GM19239 (cell line): Measurements from ENCODE around the gene COX6A1.
A peak's percentile ranks its signal among the peaks of the same experiment; 100 is the strongest.
"Not testable (repeated sequence)": the region's sequence is repeated elsewhere in the genome, so short reads cannot be mapped to it uniquely, and the experiment has no call there.

Experiments used
- DNase-seq: peaks from one replicate; pipeline ENCODE4 v3.0.0; 2011; ENCODE audit warnings: low spot score; ENCODE audit not compliant: insufficient read length
- FAIRE-seq: peaks from 2 replicates; lab custom pipeline; 2011; peaks lifted over from hg19 to GRCh38; lab: Jason Lieb, UNC

The COX6A1 gene

DNA sequence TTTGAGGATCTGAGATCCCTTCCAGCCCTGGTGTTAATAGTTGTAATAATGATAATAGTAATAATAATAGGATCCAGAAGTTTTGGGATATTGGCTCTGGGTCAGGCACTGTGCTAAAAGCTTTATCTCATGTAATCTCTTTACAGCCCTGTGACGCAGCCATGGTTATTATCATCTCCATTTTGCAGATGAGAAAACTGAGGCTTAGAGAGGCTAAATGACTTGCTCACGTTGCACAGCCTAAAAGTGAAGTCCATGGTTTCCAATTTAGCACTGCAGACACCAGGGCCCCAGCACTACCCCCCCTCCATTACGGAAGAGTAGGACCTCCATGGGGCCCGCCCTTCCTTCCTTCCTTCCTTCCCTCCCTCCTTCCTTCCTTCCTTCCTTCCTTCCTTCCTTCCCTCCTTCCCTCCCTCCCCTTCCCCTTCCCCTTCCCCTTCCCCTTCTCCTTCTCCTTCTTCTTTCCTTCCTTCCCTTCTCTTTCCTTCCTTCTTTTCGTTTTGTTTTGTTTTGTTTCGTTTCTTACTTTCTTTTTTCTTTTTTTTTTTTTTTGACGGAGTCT lies 14.9 kb upstream of the COX6A1 start:
- DNase-seq = no peak
- FAIRE-seq = no peak

DNA sequence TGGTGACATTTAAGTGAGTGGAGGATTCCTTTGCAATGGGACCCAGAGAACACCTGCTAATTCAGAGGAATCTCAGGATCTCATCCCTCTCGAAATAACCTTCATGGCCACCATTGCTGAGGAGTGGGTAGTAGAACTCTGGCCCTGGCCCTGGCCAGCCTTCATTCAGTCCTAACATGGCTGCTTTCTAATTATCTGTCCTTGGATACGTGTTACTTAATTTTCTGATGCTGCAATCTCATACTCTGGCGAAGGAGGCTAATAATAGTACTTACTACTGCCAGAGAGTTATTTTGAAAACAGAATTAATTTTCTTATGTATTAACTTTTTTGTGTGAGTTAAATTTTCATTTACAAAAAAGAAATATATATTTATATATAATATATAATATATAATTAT lies 12.1 kb upstream of the COX6A1 start:
- no peak for DNase-seq
- no peak for FAIRE-seq

DNA sequence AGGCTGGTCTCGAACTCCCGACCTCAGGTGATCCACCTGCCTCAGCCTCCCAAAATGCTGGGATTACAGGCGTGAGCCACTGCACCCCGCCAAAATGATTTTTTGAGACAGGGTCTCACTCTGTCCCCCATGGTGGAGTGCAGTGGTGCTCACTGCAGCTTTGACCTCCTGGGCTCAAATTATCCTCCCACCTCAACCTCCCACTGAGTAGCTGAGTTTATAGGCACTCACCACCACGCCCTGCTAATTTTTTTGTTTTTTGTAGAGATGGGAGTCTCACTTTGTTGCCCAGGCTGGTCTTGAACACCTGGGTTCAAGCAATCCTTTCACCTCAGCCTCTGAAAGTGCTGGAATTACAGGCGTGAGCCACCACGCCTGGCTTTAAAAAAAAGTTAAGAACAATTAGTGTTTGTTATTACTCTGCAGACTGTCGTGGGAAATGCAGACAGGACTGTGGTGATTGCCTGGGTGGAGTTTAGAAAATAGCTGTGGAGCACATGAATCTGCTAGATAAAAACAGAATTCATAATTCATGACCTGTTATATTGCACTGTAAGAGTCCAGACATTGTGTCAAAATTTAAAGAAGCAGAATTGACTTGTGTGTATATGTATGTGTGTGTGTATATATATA lies 9.2 kb upstream of the COX6A1 start:
- DNase-seq (no peak), FAIRE-seq (no peak)

DNA sequence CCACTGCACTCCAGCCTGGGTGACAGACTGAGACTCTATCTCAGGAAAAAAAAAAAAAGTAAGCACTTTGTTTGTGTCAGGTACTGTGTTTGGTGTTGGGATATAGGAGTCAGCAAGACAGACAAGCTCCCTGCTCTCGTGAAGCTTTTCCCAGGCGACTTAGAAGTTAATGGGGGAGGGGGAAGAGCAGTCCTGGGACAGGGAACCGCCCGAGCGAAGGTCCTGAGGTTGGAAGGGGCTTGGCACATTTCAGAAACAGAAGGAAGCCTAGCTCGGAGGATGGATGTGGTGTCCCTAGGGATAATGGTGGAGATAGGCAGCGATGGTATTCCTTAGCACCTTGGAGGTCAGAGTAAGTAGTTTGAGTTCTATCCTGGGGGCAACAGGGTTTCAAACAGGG lies 8.5 kb upstream of the COX6A1 start:
- FAIRE-seq (no peak), DNase-seq (no peak)

DNA sequence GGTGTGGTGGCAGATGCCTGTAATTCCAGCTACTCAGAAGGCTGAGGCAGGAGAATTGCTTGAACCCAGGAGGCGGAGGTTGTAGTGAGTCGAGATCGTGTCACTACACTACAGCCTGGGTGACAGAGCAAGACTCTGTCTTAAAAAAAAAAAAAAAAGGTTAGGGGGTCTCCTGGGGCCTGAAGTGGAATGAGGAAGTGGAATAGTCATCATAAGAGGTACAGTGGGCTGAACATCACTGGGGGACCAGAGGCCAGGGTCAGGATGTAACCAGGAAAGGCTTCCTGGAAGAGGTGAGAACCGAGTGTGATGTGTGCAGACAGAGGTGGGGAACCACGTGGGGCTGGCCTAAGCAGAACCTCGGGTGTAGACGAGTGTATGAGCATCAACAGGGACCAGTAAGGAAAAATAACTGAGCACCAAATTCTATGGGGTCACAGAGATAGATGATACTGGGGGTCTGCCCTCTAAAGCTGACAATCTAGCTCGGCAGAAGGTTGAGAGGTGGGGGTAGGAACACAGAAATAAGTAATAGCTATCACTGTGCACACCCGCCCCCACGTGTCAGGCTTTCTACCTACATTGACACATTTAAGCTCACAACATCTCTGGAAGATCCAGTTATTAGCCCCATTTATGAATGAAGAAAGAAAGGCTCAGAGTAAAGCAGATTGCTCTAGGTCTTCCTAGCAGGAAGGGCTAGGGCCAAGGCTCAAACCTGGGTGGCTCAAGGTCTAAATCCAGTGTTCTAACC lies 5.0 kb upstream of the COX6A1 start:
- no peak for DNase-seq

GRCh38 chr12:120438495-120439198 lies 734 bp downstream of the COX6A1 start:
- DNase-seq = no peak
- FAIRE-seq = no peak

More for the DNA sequence above, 5.0 kb upstream of the COX6A1 start:
- FAIRE-seq = no peak

GRCh38 chr12:120439646-120440247 lies 1.8 kb downstream of the COX6A1 start:
- FAIRE-seq (peak; percentile 8), DNase-seq (peak; percentile 56)

- no peak for DNase-seq
- FAIRE-seq = no peak
Measured at GRCh38 chr12:120444676-120445075, 6.8 kb downstream of the COX6A1 start.

GRCh38 chr12:120445911-120446843 lies 8.3 kb downstream of the COX6A1 start, which contains the start of the genes GATC and TRIAP1:
Gene GATC (plus strand): TSS chr12:120446444. CDS start chr12:120446481, 37 bp downstream.
Gene TRIAP1 (minus strand): TSS chr12:120446384. CDS start chr12:120446372, 12 bp downstream.
- FAIRE-seq (peak; percentile 91), DNase-seq (peak; percentile 66)

- FAIRE-seq, DNase-seq: not testable (repeated sequence)
Measured at GRCh38 chr12:120446844-120447178, 8.9 kb downstream of the COX6A1 start.

- DNase-seq (no peak), FAIRE-seq (no peak)
Measured at GRCh38 chr12:120447992-120448391, 10.1 kb downstream of the COX6A1 start.

DNA sequence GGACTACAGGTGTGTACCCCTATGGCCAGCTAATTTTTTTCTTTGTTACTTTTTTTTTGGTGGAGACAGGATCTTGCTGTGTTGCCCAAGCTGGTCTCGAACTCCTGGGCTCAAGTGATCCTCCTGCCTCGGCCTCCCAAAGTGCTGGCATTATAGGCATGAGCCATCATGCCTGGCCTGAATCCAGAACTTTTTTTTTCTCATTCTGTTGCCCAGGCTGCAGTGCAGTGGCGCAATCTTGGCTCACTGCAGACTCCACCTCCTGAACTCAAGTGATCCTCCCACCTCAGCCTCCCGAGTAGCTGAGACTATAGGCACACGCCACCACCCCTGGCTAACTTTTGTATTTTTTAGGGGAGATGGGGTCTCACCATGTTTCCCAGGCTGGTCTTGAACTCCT lies 14.6 kb downstream of the COX6A1 start:
- not testable (repeated sequence) for DNase-seq, FAIRE-seq

- DNase-seq (no peak), FAIRE-seq (no peak)
Measured at GRCh38 chr12:120453060-120453750, 15.3 kb downstream of the COX6A1 start.

- DNase-seq = no peak
- FAIRE-seq = peak; percentile 79
Measured at GRCh38 chr12:120453977-120454376, 16.1 kb downstream of the COX6A1 start.

DNA sequence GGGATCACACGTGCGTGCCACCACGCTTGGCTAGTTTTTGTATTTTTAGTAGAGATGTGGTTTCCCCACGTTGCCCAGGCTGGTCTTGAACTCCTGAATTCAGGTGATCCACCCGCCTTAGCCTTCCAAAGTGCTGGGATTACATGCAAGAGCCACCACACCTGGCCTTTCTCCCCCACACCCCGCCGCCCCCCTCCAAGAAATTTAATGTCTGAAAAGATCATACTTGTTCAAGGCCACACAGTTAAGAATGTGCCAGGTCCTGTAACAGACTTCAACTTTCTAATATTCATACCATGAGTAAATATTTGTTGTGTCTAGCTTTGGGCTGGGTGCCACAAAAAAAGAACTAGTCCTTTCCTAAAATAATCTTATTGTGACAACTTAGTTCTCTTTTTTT lies 17.4 kb downstream of the COX6A1 start:
- no peak for FAIRE-seq
- no peak for DNase-seq

- FAIRE-seq = peak; percentile 48
- no peak for DNase-seq
Measured at GRCh38 chr12:120457133-120457532, 19.2 kb downstream of the COX6A1 start.

DNA sequence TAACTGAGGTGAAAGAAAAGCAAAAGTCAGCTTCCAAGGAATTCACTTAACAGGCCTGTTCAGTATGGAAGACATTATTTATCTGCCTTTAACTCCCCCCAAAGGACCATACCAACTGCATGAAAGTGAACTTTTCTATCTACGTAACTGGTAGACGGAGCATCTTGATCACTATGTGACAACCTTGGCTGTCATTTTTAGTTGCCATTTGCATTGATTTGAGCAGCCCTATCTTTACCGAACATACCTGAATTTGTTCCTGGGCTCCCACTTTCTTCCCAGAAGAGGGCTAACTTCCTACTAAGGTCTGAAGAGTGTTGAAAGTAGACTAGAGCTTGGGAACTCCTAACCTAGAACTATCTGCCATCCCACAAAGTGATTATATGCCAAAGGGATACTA lies 22.2 kb downstream of the COX6A1 start:
- FAIRE-seq (no peak), DNase-seq (no peak)

DNA sequence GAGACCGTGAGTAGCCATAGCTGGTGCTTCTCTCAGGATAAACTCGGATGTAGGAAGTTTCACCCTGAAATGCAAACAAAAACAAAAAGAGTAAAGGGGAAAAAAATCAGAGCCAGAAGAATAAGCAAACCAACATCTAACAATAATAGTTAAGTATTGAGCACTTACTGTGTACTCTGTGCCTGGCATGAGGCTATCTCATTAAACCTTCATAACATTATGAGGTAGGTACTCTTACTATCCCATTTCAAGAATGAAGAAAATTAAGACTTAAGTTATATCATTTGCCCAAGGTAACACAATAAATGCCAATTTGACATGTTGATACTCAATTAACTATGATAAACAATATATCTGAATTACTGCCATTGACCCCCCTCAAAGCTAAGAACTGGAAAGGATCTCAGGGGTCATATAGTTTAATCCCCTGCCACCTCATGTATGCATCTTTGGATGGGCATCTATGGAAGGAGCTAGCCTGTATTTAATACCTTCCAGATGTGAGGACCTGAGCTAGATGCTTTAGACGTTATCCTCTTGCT lies 24.3 kb downstream of the COX6A1 start:
- FAIRE-seq (no peak), DNase-seq (no peak)
